ENCODE data around the gene CD22.

Gene CD22

DNA sequence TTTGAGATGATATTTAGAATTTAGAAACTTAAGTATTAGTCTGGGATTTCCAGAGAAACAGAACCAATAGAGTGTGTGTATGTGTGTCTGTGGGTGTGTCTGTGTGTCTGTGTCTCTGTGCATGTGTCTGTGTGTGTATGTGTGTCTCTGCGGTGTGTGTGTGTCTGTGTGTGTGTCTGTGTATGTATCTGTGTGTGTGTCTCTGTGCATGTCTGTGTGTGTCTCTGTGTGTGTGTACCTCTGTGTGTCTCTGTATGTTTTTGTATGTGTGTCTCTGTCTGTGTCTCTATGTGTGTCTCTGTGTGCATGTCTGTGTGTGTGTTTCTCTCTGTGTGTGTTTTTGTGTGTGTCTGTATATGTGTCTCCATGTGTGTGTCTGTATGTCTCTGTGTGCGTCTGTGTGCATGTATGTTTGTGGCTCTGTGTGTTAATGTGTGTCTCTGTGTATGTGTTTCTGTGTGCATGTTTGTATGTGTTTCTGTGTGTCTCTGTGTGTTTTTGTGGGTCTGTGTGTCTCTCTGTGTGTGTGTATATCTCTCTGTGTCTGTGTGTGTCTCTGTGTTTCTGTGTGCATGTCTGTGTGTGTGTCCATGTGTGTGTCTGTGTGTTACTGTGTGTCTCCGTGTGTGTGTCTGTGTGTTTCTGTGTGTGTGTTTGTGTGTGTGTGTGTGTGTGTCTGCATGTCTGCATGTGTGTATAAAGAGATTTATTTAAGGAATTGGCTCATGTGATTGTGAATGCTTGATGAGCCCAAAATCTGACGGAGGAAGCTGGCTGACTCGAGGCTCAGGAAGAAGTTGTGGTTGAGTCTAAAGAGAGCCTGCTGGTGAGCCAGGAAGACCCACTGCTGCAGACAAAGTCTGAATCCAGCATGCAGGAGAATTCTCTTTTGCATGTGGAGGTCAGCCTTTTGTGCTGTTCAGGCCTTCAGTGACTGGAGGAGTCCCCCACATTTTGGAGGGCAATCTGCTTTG lies 64.0 kb downstream of the CD22 start:
- no peak for DNase-seq

DNA sequence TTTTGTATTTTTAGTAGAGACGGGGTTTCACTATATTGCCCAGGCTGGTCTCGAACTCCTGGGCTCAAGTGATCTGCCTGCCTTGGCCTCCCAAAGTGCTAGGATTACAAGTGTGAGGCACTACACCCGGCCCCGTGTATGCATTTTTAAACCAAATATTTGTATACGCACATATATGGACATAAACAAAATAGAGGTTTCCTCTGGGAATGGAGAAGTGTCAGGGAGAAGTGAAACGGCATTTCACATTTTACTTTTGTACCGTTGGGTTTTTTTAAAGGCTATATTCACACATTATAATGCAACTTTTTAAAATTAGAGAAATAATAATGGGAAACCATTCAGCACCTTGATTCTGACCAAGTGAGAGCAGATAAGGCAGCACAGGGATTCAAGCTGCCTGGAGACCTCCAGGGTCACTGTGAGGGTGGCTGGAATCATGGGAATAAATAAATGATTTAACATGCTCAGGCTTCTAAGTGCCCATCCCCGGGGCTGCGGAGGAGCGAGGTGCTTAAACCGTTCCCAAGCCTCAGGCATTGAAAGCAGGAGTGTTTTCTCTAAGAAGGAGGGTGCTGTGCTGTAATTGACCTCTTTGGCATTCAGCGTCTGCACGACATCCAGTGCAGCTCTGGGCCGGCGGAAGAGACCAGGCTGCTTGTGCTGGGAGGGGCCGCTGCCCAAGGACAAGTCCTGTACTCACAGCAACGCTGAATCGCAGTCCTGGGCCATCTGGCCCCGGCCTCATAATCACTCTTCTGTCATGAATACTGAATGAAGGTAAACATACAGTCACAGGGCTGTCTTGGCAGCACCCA lies 66.6 kb downstream of the CD22 start:
- DNase-seq = no peak

DNA sequence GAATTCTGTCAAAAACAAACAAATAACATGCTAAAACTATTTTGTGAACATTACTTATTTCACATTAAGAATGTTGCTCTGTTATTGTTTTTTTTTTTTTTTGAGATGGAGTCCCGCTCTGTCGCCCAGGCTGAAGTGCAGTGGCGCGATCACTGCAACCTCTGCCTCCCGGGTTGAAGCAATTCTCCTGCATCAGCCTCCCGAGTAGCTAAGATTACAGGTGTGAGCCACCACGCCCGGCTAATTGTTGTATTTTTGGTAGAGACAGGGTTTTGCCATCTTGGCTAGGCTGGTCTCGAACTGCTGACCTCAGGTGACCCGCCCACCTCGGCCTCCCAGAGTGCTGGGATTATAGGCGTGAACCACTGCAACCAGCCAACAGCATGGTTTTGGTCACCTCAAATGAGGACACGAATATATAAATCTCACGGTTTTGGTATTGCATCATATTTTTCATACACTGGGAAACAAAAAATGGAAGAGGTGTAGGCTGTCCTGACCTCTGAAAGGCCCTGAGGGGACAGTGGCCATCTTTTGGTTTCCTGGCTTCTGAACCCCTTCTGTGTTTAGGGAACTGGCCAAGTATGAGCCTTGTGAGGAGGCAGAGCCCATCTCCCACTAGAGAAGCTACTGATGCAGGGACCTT lies 67.4 kb downstream of the CD22 start:
- DNase-seq = no peak
